Measurements from ENCODE around the gene VWDE. TPM values are rescaled to one million over a fixed set of nuclear protein-coding genes. Genes with fewer than 3 reads are reported as not detected.
"Not testable (repeated sequence)": the region's sequence is repeated elsewhere in the genome, so short reads cannot be mapped to it uniquely, and the experiment has no call there.

The VWDE gene
- total RNA-seq, 1 experiment from 2014 or later, result 0.70 TPM

DNA sequence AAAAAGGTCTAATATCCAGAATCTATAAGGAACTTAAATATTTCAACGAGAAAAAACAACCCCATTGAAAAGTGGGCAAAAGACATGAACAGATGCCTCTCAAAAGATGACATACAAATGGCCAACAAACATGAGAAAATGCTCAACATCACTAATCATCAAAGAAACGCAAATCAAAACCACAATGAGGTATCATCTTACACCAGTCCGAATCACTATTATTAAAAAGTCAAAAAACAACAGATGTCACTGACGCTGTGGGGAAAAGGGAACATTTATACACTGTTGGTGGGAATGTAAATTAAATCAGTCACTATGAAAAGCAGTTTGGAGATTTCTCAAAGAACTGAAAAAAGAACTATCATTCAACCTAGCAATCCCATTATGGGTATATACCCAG, 6.0 kb downstream of the VWDE start:
- H3K4me3 Mint-ChIP-seq (ENCODE audit: unreplicated experiment), result no peak overlapping the region
- no peaks in the 10 kb centered on the region for H3K36me3 Mint-ChIP-seq (ENCODE audit: insufficient read depth, unreplicated experiment)
- H3K9me3 Mint-ChIP-seq (ENCODE audit: unreplicated experiment), result peaks cover 12% of the 10 kb centered on the region
- Histone ChIP-seq H3K4me1 (no peaks in the 10 kb centered on the region), H3K4me3 (ENCODE audit: low read depth, low read length) (no peak overlapping the region), H3K36me3 (ENCODE audit: control insufficient read depth, insufficient read depth, low read length) (no peaks in the 10 kb centered on the region), H3K27me3 (replicated peaks; ENCODE audit: control insufficient read depth, insufficient read depth, low read length) (no peaks in the 10 kb centered on the region), H3K9me3 (no peaks in the 10 kb centered on the region; the same call in 1 of the 2 replicates)
- no peaks in the 10 kb centered on the region for H3K4me1 Mint-ChIP-seq (ENCODE audit: low read depth, unreplicated experiment)
- TF ChIP-seq, protein P1, sequence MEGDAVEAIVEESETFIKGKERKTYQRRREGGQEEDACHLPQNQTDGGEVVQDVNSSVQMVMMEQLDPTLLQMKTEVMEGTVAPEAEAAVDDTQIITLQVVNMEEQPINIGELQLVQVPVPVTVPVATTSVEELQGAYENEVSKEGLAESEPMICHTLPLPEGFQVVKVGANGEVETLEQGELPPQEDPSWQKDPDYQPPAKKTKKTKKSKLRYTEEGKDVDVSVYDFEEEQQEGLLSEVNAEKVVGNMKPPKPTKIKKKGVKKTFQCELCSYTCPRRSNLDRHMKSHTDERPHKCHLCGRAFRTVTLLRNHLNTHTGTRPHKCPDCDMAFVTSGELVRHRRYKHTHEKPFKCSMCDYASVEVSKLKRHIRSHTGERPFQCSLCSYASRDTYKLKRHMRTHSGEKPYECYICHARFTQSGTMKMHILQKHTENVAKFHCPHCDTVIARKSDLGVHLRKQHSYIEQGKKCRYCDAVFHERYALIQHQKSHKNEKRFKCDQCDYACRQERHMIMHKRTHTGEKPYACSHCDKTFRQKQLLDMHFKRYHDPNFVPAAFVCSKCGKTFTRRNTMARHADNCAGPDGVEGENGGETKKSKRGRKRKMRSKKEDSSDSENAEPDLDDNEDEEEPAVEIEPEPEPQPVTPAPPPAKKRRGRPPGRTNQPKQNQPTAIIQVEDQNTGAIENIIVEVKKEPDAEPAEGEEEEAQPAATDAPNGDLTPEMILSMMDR (IDR thresholded peaks at IDR 0.05; ENCODE audit: insufficient read depth in 1 of 2, low read depth in 1 of 2, low read length in 1 of 2, severe bottlenecking in 1 of 2, unreplicated experiment in 1 of 2), result no peak
- CTCF ChIA-PET, result no interaction called here
- no TSS peak for BruUV-seq (replicated peaks)
- DNase-seq, result no peak
- H3K27me3 Mint-ChIP-seq (ENCODE audit: insufficient read depth, unreplicated experiment), result peaks cover 14% of the 10 kb centered on the region
- intact Hi-C loops (cut with micrococcal nuclease; ENCODE audit: unreplicated experiment), result no loop called here
- POLR2A ChIA-PET, result no interaction called here
- H3K27ac Mint-ChIP-seq (ENCODE audit: unreplicated experiment), result no peak overlapping the region

DNA sequence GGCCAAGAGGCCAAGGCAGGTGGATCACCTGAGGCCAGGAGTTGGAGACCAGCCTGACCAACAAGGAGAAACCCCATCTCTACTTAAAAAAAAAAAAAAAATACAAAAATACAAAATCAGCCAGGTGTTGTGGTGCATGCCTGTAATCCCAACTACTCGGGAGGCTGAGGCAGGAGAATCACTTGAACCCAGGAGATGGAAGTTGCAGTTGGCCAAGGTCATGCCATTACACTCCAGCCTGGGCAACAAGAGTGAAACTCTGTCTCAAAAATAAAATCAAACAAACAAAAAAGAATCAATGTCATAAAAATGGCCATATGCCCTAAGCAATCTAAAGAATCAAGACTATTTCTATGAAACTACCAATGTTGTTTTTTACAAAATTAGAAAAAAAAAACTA, 7.0 kb downstream of the VWDE start:
- H3K4me3 Mint-ChIP-seq (ENCODE audit: unreplicated experiment); H3K36me3 ChIP-seq (ENCODE audit: control insufficient read depth, insufficient read depth, low read length); H3K27me3 Mint-ChIP-seq (ENCODE audit: insufficient read depth, unreplicated experiment); H3K36me3 Mint-ChIP-seq (ENCODE audit: insufficient read depth, unreplicated experiment); H3K9me3 ChIP-seq; H3K4me1 Mint-ChIP-seq (ENCODE audit: low read depth, unreplicated experiment); H3K4me3 ChIP-seq (ENCODE audit: low read depth, low read length); POLR2A ChIA-PET; H3K4me1 ChIP-seq; BruUV-seq (replicated peaks); intact Hi-C loops (cut with micrococcal nuclease; ENCODE audit: unreplicated experiment); H3K27ac Mint-ChIP-seq (ENCODE audit: unreplicated experiment); DNase-seq; CTCF ChIA-PET; H3K27me3 ChIP-seq (replicated peaks; ENCODE audit: control insufficient read depth, insufficient read depth, low read length): not testable (repeated sequence)
- H3K9me3 Mint-ChIP-seq (ENCODE audit: unreplicated experiment), result peaks cover 12% of the 10 kb centered on the region

DNA sequence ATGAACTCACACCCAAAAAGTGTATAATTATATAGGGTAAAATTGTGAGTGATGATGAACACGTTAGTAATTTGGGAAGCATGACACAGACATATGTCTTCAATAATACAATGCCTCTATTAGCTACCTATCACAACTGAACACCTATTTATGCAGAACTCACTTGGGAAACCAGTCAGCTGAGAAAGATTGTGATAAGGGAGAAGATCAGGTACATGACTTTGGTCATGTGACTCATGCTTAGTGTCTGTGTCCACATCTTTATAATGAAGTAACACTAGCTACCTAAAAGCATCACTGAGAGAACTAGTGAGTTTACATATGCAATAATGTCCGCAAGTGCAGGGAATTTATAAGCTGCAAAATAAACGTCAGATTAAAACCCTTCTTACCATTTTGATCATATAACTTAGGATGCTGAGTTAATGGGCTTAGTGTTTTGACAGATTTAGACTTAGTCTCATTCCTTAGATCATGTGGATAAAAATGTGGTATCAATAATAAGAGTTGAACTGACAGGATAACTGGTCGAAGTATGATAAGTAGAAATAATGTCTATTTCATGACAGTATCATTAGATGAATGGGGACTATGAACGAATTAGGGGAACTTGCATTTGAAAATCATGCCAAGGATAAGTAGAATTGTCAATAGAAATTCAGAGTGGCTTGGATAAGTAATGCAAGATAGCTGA, 11.6 kb downstream of the VWDE start:
- no peak for DNase-seq
- ChIA-PET CTCF (no interaction called here), POLR2A (no interaction called here)
- intact Hi-C loops (cut with micrococcal nuclease; ENCODE audit: unreplicated experiment), result no loop called here
- H3K9me3 ChIP-seq, result no peaks in the 10 kb centered on the region
- H3K36me3 ChIP-seq (ENCODE audit: control insufficient read depth, insufficient read depth, low read length), result no peaks in the 10 kb centered on the region
- H3K36me3 Mint-ChIP-seq (ENCODE audit: insufficient read depth, unreplicated experiment), result no peaks in the 10 kb centered on the region
- H3K27me3 ChIP-seq (replicated peaks; ENCODE audit: control insufficient read depth, insufficient read depth, low read length), result no peaks in the 10 kb centered on the region
- H3K4me3 ChIP-seq (ENCODE audit: low read depth, low read length), result no peak overlapping the region
- H3K4me1 ChIP-seq, result no peaks in the 10 kb centered on the region
- H3K27ac Mint-ChIP-seq (ENCODE audit: unreplicated experiment), result no peak overlapping the region
- no TSS peak for BruUV-seq (replicated peaks)
- no peaks in the 10 kb centered on the region for H3K9me3 Mint-ChIP-seq (ENCODE audit: unreplicated experiment)
- TF ChIP-seq, protein P1 (IDR thresholded peaks at IDR 0.05; ENCODE audit: insufficient read depth in 1 of 2, low read depth in 1 of 2, low read length in 1 of 2, severe bottlenecking in 1 of 2, unreplicated experiment in 1 of 2), result no peak
- H3K27me3 Mint-ChIP-seq (ENCODE audit: insufficient read depth, unreplicated experiment), result no peaks in the 10 kb centered on the region
- no peak overlapping the region for H3K4me3 Mint-ChIP-seq (ENCODE audit: unreplicated experiment)
- H3K4me1 Mint-ChIP-seq (ENCODE audit: low read depth, unreplicated experiment), result no peaks in the 10 kb centered on the region

Measured in Caco-2 (cell line).